Endometrial microvascular endothelial cells (primary cell): Measurements from ENCODE around the gene ABTB2. TPM values are rescaled to one million over a fixed set of nuclear protein-coding genes. Genes with fewer than 3 reads are reported as not detected.
"Not testable (repeated sequence)": the region's sequence is repeated elsewhere in the genome, so short reads cannot be mapped to it uniquely, and the experiment has no call there.

Experiments used
- in situ Hi-C: cut with HindIII; loops from 2 replicates; pipeline ENCODE4 v1.10.0; 2017; ENCODE audit warnings: low sequenced_read_pairs, low pct_unique_long_range_greater_than_20kb; ENCODE audit errors: inconsistent ontology term
- total RNA-seq: library from RNA; depleted of rRNA; stranded (reverse); fragments of >200 nt; gene quantifications from one replicate; pipeline ENCODE4 v1.2.3, GENCODE V29; 2015; ENCODE audit errors: inconsistent ontology term

ABTB2 gene
- total RNA-seq, 1 donor from 2014 or later: 0.09 TPM

GRCh38 chr11:34235189-34235588 is 122.6 kb downstream of the ABTB2 start:
- in situ Hi-C loops: no loop called here

- in situ Hi-C loops: no loop called here
Observed at GRCh38 chr11:34234086-34234740, 123.6 kb downstream of the ABTB2 start.

GRCh38 chr11:34233215-34233614 is 124.6 kb downstream of the ABTB2 start:
- in situ Hi-C loops: no loop called here

GRCh38 chr11:34232807-34233206 is 125.0 kb downstream of the ABTB2 start:
- in situ Hi-C loops: no loop called here

GRCh38 chr11:34226210-34226609 is 131.6 kb downstream of the ABTB2 start:
- in situ Hi-C loops: no loop called here

- in situ Hi-C loops: no loop called here
Observed at GRCh38 chr11:34225091-34225490, 132.7 kb downstream of the ABTB2 start.

- in situ Hi-C loops: no loop called here
Observed at GRCh38 chr11:34224434-34224966, 133.3 kb downstream of the ABTB2 start.

- in situ Hi-C loops: no loop called here
Observed at GRCh38 chr11:34223907-34224306, 133.9 kb downstream of the ABTB2 start.

- in situ Hi-C loops: no loop called here
Observed at GRCh38 chr11:34223021-34223813, 134.6 kb downstream of the ABTB2 start.

GRCh38 chr11:34222030-34222429 is 135.8 kb downstream of the ABTB2 start:
- in situ Hi-C loops: no loop called here

- in situ Hi-C loops: no loop called here
Observed at GRCh38 chr11:34219941-34220370, 137.9 kb downstream of the ABTB2 start.

- in situ Hi-C loops: no loop called here
Observed at GRCh38 chr11:34219279-34219678, 138.5 kb downstream of the ABTB2 start.

- in situ Hi-C loops: not testable (repeated sequence)
Observed at GRCh38 chr11:34218756-34219155, 139.1 kb downstream of the ABTB2 start.

- in situ Hi-C loops: no loop called here
Observed at GRCh38 chr11:34218067-34218466, 139.7 kb downstream of the ABTB2 start.

- in situ Hi-C loops: no loop called here
Observed at GRCh38 chr11:34216706-34217105, 141.1 kb downstream of the ABTB2 start.

GRCh38 chr11:34215806-34216453 is 141.9 kb downstream of the ABTB2 start:
- in situ Hi-C loops: no loop called here

- in situ Hi-C loops: no loop called here
Observed at GRCh38 chr11:34214961-34215805, 142.6 kb downstream of the ABTB2 start.

- in situ Hi-C loops: no loop called here
Observed at GRCh38 chr11:34213366-34213765, 144.4 kb downstream of the ABTB2 start.

GRCh38 chr11:34212566-34212965 is 145.2 kb downstream of the ABTB2 start:
- in situ Hi-C loops: no loop called here
